GM08714 (cell line): Measurements from ENCODE around the gene FOXG1.

Experiments
- H3K4me3 ChIP-seq: fragments of 200-500 bp; sonication (Bioruptor generic); 2 replicates; pipeline ENCODE4 v1.5.1; 2014; ENCODE audit warnings: mild to moderate bottlenecking, low read length, inconsistent platforms
- ZNF274 ChIP-seq: IDR thresholded peaks from 2 replicates; pipeline ENCODE4 v1.6.1; 2012; ENCODE audit warnings: mild to moderate bottlenecking, low read depth, low read length

Gene FOXG1

DNA sequence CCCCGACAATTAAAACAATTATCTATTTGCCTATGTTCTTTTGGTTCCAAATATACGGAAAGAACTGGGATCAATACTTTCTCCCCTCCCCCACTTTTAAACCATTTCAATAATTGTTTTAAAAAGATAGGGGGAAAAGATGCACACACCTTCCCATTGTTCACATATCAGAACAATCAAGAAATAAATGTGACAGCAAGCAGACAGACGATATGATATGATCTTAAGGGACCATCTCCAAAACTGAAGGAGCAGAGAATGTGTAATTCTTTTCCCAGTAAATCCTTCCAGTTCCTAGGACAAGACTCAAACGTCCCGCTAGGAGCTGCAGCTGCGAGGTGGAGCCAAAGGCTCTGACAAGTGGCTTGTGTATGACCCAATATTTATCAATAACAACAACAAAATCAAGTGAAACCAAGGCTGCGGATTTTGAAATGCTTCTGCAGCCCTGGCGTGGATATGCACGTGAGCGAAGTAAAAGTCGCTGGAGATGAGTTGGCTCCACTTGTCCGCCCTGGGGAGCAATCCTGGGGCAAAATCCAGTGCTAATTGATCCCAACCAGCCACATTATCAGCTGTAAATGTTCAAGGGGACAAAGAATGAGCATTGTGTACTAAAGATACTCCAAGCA is 8.2 kb upstream of the FOXG1 start:
- H3K4me3 ChIP-seq, result no peak overlapping the region
- no peak for TF ChIP-seq ZNF274

DNA sequence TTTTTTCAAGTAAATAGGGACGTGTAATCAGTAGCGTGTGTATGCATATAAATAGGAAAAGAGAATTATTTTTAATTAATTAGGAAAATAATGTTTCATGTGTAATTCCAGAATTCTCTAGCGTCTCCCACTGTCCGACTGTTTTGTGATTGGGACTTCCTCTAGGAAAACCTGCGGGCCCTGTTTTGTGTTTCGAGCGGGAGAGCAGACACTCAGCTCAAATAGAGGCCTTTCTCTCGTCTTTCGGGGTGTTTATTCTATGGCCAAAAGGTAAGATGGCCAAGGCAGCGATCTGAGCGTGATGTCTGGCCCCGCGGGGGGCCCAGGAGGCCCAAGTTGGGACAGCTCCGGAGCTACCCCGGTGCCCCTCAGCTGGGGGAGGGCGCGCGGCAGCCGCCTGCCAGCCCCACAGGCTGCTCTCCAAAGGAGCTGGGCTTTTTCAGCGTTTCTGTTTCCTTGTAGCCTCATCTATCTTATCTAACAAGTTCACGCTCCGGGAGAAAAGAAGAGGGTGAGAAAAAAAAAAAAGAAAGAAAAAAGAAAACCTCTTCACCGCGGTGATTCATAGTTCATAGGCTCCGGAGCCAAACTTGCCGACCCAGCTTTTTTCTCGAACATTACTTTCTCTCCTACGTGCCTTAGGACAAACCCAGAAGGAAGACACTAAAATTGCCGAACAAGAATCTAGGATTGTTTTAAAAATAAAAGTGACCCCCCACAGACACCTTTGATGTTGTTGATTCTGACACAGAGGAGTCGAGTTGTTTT is 7.5 kb upstream of the FOXG1 start:
- TF ChIP-seq ZNF274, result no peak
- H3K4me3 ChIP-seq, result no peak overlapping the region

DNA sequence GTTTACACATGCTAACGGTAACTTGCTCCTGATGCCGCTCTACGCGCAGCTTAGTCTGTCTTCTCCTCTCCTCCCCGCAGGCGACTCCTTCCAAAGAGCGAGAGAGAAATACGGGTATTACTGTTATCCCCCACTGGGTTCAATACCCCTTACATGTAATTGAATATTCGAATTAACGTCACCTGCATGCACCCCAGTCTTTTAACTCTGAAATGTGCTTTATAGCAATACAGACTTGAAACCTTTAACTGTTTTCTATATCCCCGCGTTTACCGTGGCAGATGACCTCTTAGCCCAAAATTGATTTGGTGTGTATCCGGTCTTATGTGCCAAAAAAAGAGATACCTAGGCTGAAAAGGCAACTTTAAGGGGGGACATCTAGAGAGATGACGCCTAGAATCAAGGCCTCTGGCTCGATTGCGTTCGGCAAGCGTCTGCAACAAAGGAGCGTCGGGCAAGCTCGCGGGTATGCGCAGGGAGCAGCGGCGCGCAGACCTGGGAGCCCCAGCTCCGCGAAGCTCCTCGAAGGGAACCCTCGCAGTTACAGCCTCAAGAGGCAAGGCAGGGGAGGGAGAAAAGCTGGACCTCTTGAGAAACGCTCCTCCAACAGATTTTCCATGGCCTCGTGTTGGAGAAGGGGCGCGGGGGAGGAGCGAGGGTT is 6.8 kb upstream of the FOXG1 start:
- no peak for TF ChIP-seq ZNF274
- no peak overlapping the region for H3K4me3 ChIP-seq

DNA sequence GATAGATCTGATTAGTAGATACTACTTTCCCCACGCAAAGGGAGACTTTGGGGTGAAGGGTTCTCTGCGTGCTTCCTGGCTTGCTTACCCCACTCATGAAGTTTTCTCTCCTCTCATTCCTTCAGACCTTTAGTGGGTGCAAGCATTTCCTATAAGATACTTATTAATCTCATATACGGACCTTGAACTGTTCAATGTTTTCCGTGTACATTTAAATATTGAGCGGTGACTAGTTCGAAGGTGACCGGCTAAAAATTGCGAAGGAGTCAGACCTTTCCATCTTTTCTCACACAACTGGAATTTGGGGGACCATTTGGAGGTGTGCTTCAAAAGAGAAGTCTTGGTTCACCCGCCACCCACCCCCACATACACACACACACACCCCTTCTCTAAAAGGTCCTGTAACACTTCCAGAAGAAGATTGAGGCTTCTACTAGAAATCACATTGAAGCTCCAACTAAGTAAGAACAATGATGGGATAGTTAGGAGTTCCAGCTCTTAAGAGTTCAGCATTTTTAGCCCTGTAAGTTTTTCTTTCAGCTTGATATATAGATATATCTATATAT is 6.1 kb upstream of the FOXG1 start:
- H3K4me3 ChIP-seq, result no peak overlapping the region
- no peak for TF ChIP-seq ZNF274

DNA sequence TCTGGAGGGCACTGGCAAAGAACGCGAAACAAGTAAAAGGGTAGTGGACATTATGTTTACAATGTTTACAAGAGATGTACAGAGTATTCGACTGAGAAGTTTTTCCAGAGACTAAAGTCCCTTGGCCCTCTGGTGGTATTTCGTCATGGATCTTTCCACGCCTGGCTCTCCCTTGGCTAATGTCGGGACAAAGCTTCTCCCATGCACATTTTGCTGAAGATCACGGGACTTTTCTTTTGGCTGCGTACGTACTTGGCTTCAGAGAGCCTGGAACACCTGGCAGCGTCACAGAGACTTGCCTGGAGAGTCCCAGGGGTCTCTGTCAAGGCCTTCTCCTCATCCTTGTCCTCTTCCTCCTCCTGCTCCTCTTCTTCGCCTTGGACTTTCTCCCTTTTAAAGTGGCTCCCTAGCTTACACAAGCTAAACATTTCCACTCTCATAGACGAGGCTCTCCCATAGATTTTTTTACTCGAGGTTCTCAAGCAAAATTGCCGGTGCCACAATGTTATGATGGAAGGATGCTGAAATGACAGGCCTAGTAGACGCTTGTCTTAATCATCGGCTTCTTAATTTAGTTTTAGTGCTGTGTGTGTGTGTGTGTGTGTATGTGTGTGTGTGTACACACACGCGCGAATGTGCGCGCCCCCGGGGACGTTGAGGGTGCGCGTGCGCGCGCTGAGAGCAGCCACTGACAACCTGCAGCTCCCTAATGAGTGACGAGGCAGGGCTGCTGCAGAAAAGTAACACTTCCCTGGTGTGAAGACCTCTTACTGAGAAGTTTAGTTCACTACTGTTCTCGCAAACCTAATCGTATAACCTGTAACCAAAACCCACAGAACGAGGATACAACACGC is 4.9 kb upstream of the FOXG1 start:
- TF ChIP-seq ZNF274, result no peak
- no peak overlapping the region for H3K4me3 ChIP-seq

DNA sequence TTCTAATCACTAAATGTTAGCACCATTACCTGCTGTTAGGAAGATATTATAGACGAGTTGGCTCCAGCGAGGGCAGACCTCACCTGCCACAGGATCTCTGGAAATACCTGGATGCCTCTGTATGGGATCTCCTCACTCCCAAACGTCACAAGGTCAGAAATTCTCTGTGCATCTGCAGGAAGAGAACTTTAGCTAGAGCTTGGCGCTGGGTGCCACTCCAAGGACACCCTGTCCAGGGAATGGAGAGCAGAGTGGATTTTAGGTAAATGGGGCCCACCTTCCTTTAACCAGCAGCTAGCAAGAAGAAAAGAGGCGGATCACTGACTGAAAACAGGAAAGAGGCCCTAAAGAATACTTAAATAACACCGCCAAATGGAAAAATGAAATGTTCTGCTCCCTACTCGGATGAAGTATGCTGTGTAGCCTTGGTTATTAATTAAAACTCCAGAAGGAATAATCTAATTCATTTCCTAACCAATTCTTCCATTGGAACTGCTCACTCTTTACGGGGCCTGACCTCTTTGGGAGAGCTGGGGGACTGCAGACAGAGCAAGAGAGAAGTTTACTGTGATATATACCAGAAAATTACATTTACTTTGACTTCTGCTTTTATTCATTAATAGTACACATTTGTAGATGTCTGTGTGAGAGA is 4.2 kb upstream of the FOXG1 start:
- no peak overlapping the region for H3K4me3 ChIP-seq
- no peak for TF ChIP-seq ZNF274

DNA sequence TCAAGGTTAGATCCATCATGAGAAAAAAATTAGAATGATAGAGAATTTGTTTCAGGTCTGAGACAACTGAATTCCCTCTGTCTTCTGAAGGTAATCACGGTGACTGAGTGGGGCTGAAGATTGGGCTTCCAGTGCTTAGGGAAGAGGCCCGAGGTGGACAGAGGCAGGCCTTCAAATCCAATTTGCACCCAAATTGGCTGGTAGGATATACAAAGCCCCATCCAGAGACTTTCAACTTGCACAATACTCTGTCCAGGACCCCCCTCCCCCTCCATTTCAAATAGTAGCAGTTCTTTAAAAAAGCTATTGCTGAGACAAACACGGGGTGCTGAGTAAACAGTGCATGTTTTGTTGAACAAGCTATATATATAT is 3.6 kb upstream of the FOXG1 start:
- TF ChIP-seq ZNF274, result no peak
- no peak overlapping the region for H3K4me3 ChIP-seq

DNA sequence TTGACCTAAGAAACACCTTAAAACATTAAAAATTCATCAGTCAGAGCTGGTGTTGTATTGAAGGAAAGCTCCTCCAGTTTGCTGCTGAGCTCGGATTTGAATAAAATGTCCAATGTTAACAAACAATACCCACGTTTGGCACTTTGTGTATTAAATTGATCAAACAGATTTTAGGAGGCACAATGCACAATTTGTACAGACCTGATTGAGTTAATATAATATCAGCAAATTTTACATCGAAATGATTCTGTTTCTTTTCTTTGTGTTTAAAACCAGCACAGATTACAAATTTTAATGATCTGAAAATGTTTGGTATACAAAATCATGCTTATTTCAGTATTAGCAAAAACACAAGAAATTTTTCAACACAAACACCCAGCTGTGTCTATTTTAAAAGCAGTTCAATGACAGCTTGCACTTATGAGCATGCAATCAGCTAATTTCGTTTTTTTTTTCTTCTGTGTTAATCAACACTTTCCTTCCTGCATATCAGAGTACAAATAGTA is 2.8 kb upstream of the FOXG1 start:
- H3K4me3 ChIP-seq, result no peak overlapping the region
- no peak for TF ChIP-seq ZNF274

DNA sequence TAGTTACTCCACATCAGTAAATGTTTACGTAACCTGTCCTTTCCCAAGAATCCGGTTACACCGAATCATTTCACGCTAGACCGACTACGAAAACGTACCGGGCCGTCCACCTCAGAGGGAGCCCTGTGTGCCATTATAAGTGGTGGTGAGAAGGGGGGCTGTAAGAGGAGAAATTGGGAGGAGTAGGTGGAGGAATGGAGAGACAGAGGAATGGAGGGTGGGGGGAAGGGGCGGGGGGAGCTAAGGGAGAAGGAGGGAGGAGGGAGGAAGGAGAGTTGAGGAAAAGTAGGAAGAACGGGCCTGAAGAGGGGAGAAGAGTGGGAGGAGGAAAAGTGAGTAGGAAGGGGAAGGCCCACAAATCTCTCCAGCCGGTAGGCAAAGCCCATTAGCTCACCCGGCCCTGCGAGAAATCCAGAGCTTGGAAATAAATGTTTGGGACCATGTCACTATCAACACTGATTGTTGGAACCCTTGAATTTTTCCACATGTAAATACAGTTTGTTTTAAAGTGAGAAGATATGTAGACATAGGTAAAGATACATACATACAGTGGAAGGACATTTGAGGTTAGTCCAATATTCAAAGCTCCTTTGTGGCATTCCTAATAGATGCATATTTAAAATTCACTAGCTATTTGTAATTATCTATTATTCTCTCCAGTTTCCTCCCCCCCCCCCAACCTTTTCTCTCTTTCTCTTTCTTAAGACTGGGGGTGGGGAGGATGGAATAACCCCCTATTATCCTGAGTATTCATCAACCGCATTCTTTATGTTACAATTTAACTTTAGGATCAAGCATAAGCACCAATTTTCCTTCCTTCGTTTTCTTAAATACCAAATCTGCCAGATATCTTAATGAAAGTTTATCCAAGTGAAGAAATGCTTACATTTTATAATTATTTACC is 2.1 kb upstream of the FOXG1 start:
- no peak overlapping the region; the same call in 1 of the 2 replicates for H3K4me3 ChIP-seq

DNA sequence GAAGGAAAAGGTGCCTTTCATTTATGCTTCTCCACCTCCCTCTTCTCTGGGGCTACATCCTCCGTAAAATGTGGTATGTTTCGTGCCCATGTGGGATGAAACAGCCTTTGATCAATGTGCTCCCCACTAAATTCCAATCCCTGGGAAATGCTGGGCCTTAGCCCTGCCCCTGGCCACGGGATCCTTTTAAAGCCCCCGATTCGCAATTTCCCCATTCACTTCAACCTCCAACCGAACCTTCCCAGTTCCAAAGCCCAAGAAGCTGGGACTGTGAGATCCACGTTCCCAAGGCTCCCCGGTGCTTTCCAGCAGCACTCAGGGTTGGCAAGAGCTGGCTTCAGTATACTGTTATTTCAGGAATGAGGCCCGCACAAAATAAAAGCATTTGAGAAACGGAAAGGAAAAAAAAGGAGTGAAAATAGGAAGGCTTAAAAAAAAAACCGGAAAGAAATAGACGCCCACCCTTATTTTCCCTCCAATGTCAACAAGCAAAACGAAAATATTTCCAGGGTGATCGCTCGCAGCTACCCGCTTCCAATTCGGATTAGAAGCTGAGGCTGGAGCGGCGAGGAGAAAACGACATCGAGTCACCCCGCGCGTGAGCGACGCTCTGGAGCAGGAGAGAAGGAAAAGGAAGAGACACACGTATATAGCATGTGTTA is 1.3 kb upstream of the FOXG1 start:
- peak overlapping the region; percentile 45 for H3K4me3 ChIP-seq
- no peak for TF ChIP-seq ZNF274

More for the DNA sequence above, 2.1 kb upstream of the FOXG1 start:
- TF ChIP-seq ZNF274, result no peak

DNA sequence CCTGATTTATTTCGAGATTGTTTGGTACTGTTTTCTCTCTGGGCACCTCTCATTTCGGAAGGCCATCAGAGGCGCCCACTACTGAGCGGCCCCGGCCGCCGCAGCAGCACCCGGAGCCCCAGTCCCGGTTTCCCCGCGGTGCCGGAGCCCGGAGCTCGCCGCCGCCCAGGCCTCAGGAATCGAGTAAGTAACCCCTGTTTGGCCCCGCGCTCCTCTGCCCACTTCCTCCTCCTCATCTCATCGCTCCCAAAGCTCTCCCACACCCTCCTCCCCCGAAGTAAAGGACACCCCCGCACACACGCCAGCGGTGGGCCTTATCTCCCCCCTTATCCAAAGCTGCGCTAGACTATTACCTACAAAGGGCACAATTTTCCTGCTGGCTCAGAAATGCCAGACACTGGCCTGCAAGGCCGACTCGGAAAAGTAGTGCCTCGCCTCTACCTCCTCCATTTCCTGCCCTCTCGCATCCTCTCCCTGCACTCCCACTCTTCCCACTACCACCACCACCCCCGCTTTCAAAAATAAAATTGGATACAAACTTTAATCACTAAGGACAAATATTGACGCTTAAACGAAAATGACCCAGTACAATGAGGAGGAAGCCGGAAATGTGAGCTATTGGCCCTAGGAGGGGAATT is 637 bp upstream of the FOXG1 start:
- H3K4me3 ChIP-seq, result peak overlapping the region; percentile 45
- no peak for TF ChIP-seq ZNF274
